BJ (cell line): ENCODE measurements around the gene ELF2. TPM values are rescaled to one million over a fixed set of nuclear protein-coding genes. Genes with fewer than 3 reads are reported as not detected.

Experiments
- CTCF ChIA-PET: fragments of 350-600 bp; formaldehyde crosslinking; extraction: SDS; loops from one replicate; lab custom pipeline; 2021; ENCODE audit warnings: antibody characterized with exemption, inconsistent platforms; lab: Yijun Ruan, JAX
- POLR2A ChIA-PET: fragments of 300-600 bp; sonication (Branson Sonifier 250); formaldehyde crosslinking; extraction: SDS; loops from one replicate; lab custom pipeline; 2021; ENCODE audit warnings: antibody characterized with exemption; lab: Charles Lee
- DNase-seq: peaks from one replicate; pipeline ENCODE4 v3.0.0-alpha.2; 2011; ENCODE audit warnings: low read depth
- H3K27me3 ChIP-seq: 2 replicates; pipeline ENCODE4 v1.6.0; 2011; ENCODE audit warnings: low read length; ENCODE audit not compliant: control insufficient read depth, insufficient read depth
- H3K36me3 ChIP-seq: 2 replicates; pipeline ENCODE4 v1.5.1; 2011; ENCODE audit warnings: low read length; ENCODE audit not compliant: control insufficient read depth, insufficient read depth
- H3K4me3 ChIP-seq: 2 replicates; pipeline ENCODE4 v1.5.1; 2011; ENCODE audit warnings: low read depth, mild to moderate bottlenecking, control low read depth, low read length
- polyA plus RNA-seq: library from polyadenylated mRNA; depleted of rRNA; stranded (reverse); fragments of >200 nt; gene quantifications from 2 replicates; pipeline ENCODE4 v1.2.3, GENCODE V29; 2011
- TF ChIP-seq, protein P1 (sequence below): IDR thresholded peaks from 2 replicates; pipeline ENCODE4 v1.5.1; 2011; ENCODE audit warnings: low read depth, mild to moderate bottlenecking, control low read depth, inconsistent platforms, low read length, moderate library complexity; ENCODE audit not compliant: insufficient read depth

The ELF2 gene
- polyA plus RNA-seq, 1 experiment = 23.9 TPM

DNA sequence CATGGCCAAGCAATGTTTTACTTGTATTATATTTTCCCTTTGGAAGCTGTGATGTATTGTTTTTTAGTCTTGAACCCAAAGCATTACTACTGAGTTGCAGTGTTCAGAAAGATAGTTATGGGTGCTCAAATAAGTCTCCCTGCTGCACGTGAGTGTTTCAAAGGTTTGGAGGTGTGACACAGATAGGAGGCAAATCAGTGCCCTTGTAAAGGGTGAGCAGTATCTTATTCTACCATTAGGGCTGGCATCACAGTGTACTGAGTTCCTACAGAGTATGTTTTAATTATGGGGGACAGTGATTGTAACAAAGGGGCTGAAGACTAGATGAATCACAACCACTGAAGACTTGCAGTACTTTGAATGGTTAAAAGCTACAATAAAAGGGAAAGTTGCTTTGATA, 123.1 kb downstream of the ELF2 start:
- Histone ChIP-seq H3K27me3 (no peaks in the 10 kb centered on the region), H3K36me3 (peaks cover 2% of the 10 kb centered on the region; the same call in 1 of the 2 replicates), H3K4me3 (no peak overlapping the region)
- POLR2A ChIA-PET = no interaction called here
- CTCF ChIA-PET = interaction anchor here (0.6 to 1.9 kb wide), 3 partner anchors 11 to 58 kb away, joined by 3 to 7 read pairs (median 4); no protein-coding TSS in a partner anchor
- TF ChIP-seq, protein P1, sequence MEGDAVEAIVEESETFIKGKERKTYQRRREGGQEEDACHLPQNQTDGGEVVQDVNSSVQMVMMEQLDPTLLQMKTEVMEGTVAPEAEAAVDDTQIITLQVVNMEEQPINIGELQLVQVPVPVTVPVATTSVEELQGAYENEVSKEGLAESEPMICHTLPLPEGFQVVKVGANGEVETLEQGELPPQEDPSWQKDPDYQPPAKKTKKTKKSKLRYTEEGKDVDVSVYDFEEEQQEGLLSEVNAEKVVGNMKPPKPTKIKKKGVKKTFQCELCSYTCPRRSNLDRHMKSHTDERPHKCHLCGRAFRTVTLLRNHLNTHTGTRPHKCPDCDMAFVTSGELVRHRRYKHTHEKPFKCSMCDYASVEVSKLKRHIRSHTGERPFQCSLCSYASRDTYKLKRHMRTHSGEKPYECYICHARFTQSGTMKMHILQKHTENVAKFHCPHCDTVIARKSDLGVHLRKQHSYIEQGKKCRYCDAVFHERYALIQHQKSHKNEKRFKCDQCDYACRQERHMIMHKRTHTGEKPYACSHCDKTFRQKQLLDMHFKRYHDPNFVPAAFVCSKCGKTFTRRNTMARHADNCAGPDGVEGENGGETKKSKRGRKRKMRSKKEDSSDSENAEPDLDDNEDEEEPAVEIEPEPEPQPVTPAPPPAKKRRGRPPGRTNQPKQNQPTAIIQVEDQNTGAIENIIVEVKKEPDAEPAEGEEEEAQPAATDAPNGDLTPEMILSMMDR = no peak
- no peak for DNase-seq

- ChIA-PET POLR2A (no interaction called here), CTCF (no interaction called here)
- peaks cover 1% of the 10 kb centered on the region; the same call in 1 of the 2 replicates for H3K36me3 ChIP-seq
- H3K27me3 ChIP-seq = no peaks in the 10 kb centered on the region
- DNase-seq = no peak
- TF ChIP-seq, protein P1 = no peak
- H3K4me3 ChIP-seq = no peak overlapping the region
These were observed 126.6 kb downstream of the ELF2 start for GRCh38 chr4:139050446-139050845.

GRCh38 chr4:139048026-139048425, 129.0 kb downstream of the ELF2 start:
- no peaks in the 10 kb centered on the region for H3K27me3 ChIP-seq
- no peak overlapping the region for H3K4me3 ChIP-seq
- H3K36me3 ChIP-seq = peaks cover 10% of the 10 kb centered on the region
- DNase-seq = no peak
- ChIA-PET POLR2A (no interaction called here), CTCF (no interaction called here)
- TF ChIP-seq, protein P1 = no peak

- TF ChIP-seq, protein P1 = no peak
- H3K4me3 ChIP-seq = no peak overlapping the region
- no peaks in the 10 kb centered on the region for H3K27me3 ChIP-seq
- DNase-seq = no peak
- ChIA-PET POLR2A (no interaction called here), CTCF (interaction anchor here (3.2 kb wide), 1 partner anchor 14 kb away, joined by 18 read pairs; no protein-coding TSS in a partner anchor)
- H3K36me3 ChIP-seq = peaks cover 10% of the 10 kb centered on the region; the same call in 1 of the 2 replicates
These were observed 132.7 kb downstream of the ELF2 start for GRCh38 chr4:139044291-139044690.

DNA sequence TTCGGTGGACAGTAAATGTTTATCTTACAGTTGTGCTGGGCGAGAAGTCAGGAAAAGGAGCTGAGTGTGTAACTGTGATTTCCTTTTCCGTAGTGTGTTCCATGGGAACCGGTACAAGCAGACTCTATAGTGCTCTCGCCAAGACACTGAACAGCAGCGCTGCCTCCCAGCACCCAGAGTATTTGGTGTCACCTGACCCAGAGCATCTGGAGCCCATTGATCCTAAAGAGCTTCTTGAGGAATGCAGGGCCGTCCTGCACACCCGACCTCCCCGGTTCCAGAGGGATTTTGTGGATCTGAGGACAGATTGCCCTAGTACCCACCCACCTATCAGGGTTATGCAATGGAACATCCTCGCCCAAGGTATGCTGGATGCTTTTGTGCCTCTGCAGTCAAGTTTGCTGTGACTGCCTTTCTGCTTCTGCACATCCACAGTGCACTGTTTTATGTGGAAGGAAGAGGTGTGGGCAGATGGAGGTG, 134.0 kb downstream of the ELF2 start:
- Histone ChIP-seq H3K27me3 (no peaks in the 10 kb centered on the region), H3K4me3 (no peak overlapping the region), H3K36me3 (peaks cover 10% of the 10 kb centered on the region; the same call in 1 of the 2 replicates)
- DNase-seq = no peak
- TF ChIP-seq, protein P1 = no peak
- ChIA-PET POLR2A (no interaction called here), CTCF (interaction anchor here (0.6 to 3.2 kb wide), 2 partner anchors 12 to 183 kb away, joined by 3 to 18 read pairs; no protein-coding TSS in a partner anchor)
